Measurements from ENCODE around the gene CAB39.

DNA sequence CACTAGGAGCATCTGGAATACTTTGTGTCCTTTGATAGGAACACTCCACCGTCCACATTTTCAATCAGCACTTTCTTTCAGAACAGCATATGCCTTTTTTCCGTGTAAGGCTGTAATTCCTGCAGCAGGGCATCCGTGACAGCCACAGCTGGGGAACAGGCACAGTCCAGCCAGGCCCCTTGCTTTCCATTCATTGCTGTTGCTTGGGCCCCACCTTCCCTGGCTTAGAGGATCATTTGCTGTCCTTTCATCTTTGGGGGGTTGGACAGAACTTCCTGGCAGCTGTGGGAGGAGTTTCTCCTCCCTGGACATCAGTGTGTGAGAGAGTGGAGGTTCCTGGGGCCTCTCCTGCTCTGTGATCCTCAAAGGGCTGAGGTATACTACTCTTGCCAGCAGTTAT, 102.4 kb downstream of the CAB39 start:
- TF ChIP-seq CTCF (IDR thresholded peaks at IDR 0.05; ENCODE audit: insufficient read depth, low read length): no peak
- TF ChIP-seq, protein P1, sequence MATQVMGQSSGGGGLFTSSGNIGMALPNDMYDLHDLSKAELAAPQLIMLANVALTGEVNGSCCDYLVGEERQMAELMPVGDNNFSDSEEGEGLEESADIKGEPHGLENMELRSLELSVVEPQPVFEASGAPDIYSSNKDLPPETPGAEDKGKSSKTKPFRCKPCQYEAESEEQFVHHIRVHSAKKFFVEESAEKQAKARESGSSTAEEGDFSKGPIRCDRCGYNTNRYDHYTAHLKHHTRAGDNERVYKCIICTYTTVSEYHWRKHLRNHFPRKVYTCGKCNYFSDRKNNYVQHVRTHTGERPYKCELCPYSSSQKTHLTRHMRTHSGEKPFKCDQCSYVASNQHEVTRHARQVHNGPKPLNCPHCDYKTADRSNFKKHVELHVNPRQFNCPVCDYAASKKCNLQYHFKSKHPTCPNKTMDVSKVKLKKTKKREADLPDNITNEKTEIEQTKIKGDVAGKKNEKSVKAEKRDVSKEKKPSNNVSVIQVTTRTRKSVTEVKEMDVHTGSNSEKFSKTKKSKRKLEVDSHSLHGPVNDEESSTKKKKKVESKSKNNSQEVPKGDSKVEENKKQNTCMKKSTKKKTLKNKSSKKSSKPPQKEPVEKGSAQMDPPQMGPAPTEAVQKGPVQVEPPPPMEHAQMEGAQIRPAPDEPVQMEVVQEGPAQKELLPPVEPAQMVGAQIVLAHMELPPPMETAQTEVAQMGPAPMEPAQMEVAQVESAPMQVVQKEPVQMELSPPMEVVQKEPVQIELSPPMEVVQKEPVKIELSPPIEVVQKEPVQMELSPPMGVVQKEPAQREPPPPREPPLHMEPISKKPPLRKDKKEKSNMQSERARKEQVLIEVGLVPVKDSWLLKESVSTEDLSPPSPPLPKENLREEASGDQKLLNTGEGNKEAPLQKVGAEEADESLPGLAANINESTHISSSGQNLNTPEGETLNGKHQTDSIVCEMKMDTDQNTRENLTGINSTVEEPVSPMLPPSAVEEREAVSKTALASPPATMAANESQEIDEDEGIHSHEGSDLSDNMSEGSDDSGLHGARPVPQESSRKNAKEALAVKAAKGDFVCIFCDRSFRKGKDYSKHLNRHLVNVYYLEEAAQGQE (IDR thresholded peaks at IDR 0.05; ENCODE audit: insufficient replicate concordance, low read depth): no peak
- no peak for TF ChIP-seq GABPA (IDR thresholded peaks at IDR 0.05; ENCODE audit: low read depth)
- TF ChIP-seq SPI1 (IDR thresholded peaks at IDR 0.05; ENCODE audit: borderline replicate concordance, low read depth): no peak
